HK-2 (cell line): ENCODE data around the gene PARPBP.
"Not testable (repeated sequence)": the region's sequence is repeated elsewhere in the genome, so short reads cannot be mapped to it uniquely, and the experiment has no call there.

ENCODE experiments used
- DNase-seq: peaks from one replicate; pipeline ENCODE4 v3.0.0-alpha.2; 2018; ENCODE audit not compliant: unreplicated experiment

Gene PARPBP

DNA sequence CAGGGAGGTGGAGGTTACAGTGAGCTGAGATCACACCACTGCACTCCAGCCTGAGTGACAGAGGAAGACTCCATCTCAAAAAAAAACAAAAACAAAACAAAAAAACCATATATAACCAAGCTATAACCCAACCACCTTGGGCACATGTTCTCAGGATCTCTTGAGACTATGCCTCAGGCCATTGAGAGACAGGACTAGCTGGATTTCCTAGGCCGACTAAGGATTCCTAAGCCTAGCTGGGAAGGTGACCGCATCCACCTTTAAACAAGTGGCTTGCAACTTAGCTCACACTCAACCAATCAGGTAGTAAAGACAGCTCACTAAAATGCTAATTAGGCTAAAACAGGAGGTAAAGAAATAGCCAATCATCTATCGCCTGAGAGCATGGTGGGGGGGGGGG lies 35.2 kb downstream of the PARPBP start:
- not testable (repeated sequence) for DNase-seq

- no peak for DNase-seq
Observed at GRCh38 chr12:102163383-102163782, 43.4 kb downstream of the PARPBP start.

GRCh38 chr12:102167821-102168604 lies 48.0 kb downstream of the PARPBP start:
- no peak for DNase-seq

DNA sequence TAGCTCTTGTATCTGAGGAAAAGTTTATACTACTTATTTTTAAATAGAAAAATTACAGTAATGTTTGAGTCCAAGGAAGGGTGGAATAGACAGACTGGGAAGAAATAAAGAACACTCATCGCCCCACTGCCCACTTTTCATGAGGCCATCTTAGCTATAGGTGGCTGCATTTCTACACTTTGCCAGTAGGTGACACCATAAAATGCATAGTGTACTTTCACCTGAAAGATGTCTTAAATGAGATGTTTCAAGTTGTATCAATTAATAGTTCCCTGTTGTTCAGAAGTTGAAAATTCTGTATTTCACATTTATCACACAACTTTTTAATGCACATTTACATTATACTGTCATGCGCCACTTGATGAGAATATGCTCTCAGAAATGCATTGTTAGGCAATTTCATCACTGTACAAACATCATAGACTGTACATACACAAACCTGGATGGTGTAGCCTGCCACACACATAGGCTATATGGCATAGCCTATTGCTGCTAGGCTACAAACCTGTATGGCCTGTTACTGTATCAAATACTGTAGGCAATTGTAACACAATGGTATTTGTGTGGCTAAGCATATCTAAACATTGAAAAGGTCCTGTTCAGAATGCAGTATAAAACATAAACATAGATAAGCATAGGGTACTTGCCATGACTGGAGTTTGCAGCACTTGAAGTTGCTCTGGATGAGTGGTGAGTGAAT lies 50.1 kb downstream of the PARPBP start:
- no peak for DNase-seq

GRCh38 chr12:102171951-102172350 lies 52.0 kb downstream of the PARPBP start:
- no peak for DNase-seq

- DNase-seq = no peak
Observed at GRCh38 chr12:102172436-102172835, 52.5 kb downstream of the PARPBP start.

DNA sequence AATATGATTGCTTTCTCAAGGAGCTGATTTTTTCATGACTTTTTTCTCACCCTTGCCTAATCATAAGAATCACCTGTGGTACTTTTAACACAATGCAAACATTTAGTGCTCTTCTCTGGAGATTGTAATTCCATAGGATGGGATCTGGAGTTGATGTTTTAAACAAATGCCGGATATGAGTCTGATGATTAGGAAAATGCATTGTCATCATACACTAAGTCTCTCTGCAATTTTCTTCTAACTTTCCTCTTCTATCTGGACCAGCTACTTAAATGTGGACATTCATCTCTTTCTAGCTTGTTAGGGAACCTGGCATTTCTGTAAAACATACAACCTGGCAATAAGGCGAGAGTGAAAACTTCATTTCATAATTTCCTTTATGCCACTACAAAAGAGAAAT lies 54.1 kb downstream of the PARPBP start:
- DNase-seq = no peak

DNA sequence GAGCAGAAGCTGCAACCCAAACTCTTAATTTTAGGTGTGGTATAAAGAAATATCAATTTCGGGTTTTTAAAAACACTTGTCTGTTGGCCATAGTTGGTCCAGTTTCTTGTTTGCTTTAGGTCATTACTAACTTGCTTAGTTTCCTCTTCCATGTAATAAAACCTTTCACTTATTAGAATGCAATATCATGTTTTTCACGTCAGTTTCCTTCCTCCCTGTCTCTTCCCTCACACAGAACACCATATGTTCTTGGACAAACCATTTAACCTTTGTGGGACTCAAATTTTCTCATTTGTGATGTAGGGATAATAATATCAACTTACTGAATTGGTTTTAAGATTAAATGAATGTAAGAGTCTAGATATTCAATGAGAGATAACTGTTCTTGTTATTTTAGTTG lies 54.8 kb downstream of the PARPBP start:
- DNase-seq = no peak

GRCh38 chr12:102182635-102183034 lies 62.7 kb downstream of the PARPBP start:
- no peak for DNase-seq

DNA sequence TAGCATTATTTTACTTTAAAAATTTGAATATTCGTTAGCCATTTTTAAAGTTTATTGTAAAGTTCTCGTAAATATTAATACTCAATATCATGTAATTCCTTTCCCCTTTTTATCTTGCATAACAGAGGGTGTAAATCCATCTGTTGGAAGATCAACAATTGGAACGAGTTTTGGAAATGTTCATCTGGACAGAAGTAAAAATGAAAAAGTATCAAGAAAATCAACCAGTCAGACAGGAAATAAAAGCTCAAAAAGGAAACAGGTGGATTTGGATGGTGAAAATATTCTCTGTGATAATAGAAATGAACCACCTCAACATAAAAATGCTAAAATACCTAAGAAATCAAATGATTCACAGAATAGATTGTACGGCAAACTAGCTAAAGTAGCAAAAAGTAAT lies 75.8 kb downstream of the PARPBP start:
- DNase-seq = no peak

- no peak for DNase-seq
Observed at GRCh38 chr12:102197789-102198188, 77.8 kb downstream of the PARPBP start, which contains the start of gene PMCH. TSS of gene PMCH (minus strand) at chr12:102197833. CDS start at chr12:102197770, 63 bp downstream.

DNA sequence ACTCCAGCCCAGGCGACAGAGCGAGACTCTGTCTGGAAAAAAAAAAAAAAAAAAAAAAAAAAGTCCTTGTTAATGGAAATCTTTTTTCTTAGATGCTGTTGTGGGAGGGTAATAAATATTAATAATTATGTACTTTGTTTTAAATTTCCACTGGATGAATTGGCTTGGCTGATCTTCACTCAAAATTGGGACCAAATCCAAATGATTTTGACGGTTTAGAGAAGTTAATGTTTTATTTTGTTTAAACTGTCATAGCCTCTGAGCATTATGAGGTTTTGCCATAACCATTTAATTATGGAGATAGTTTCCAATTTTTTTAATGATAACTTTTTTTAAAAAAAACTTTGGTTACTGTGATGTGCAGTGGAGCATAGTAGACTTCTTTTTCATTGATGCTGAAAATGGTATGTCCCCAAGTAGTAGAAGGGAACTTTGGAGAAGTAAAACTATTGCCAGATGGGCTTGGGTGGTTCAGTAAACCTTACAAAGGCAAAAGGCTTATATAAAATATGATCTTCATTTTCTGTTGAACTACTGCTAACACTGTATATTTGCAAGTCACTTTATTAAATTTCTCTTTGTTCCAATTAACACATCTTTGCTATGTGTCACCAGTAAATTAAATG lies 81.6 kb downstream of the PARPBP start:
- DNase-seq = no peak

DNA sequence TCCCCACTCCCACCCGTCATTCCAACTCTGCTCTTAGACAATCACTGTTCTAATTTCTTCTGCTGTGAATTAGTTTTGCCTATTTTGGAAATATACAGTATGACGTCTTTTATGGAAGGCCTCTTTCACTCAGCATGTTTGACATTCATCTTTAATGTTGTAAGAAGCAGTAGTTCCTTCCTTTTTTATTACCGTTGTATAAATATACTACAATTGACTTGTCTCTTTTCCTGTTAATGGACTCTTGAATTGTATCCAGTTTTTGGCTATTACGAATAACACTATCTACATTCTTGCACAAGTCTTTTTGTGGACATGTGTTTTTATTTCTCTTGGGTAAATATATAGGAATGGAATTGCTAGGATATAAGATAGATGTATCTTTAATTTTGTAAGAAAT lies 82.6 kb downstream of the PARPBP start:
- no peak for DNase-seq

DNA sequence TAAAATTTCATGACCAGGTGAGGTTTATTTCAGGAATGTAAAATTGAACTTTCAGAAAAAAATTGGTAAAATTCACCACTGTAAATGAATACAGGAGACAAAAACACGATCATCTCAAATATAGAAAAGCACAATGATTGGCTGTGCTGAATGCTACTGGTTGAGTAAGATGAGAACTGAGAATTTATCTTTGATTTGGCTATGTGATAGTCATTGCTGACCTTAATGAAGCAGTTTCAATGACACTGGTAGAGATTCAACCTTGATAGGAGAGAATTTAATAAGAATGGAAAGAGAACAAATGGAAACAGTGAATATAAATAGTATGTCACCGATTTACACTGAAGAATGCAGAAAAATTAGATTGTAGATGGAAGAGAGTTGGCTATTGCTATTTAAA lies 84.0 kb downstream of the PARPBP start:
- no peak for DNase-seq

- no peak for DNase-seq
Observed at GRCh38 chr12:102215992-102216691, 96.2 kb downstream of the PARPBP start.

DNA sequence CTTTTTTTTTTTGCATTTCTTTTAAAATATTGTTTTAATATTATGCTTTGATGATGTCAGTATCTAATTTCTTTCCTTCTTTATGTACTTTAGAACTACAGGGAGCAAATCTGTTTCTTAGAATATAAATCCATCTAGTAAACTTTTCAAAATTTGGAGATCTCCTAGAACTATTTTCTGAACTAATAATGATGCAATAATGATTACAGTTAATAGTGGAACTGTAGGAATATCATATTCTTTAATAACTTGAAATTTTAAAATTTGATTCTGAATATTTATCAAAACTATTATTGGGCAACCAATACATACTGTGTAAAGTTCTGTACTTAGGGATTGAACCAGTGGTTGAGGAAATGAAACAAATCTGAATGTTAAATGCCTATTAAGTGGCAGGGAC lies 100.8 kb downstream of the PARPBP start:
- DNase-seq = no peak

- DNase-seq = no peak
Observed at GRCh38 chr12:102227954-102228353, 108.0 kb downstream of the PARPBP start.

GRCh38 chr12:102232036-102232435 lies 112.1 kb downstream of the PARPBP start:
- no peak for DNase-seq

GRCh38 chr12:102232446-102232845 lies 112.5 kb downstream of the PARPBP start:
- DNase-seq = no peak

GRCh38 chr12:102234599-102234998 lies 114.6 kb downstream of the PARPBP start:
- no peak for DNase-seq

GRCh38 chr12:102240859-102241258 lies 120.9 kb downstream of the PARPBP start:
- not testable (repeated sequence) for DNase-seq
